B cell (primary cell): ENCODE data around the gene DLGAP4. TPM values are rescaled to one million over a fixed set of nuclear protein-coding genes. Genes with fewer than 3 reads are reported as not detected.
A peak's percentile ranks its signal among the peaks of the same experiment; 100 is the strongest.

Experiments used
- ATAC-seq: fragments of 200-7000 bp; cut with Tn5 transposase; one replicate; pipeline ENCODE4 v1.10.0; 2021; ENCODE audit warnings: low read depth, mild to moderate bottlenecking, moderate number of reproducible peaks, moderate library complexity
- CTCF ChIA-PET: fragments of 350-600 bp; sonication (Branson Sonifier 250); formaldehyde crosslinking; loops from one replicate; lab custom pipeline; 2021; ENCODE audit warnings: antibody characterized with exemption, inconsistent platforms; lab: Charles Lee
- POLR2A ChIA-PET: fragments of 350-600 bp; sonication (Branson Sonifier 250); formaldehyde crosslinking; loops from one replicate; lab custom pipeline; 2021; ENCODE audit warnings: antibody characterized with exemption; lab: Charles Lee
- DNase-seq: peaks from one replicate; pipeline ENCODE4 v3.0.0; 2013
- H2AFZ ChIP-seq: 2 replicates; pipeline ENCODE4 v1.6.1; 2012; ENCODE audit warnings: mild to moderate bottlenecking, low read depth, low read length; ENCODE audit not compliant: insufficient read depth, poor library complexity, severe bottlenecking
- H3K27ac ChIP-seq, 2 donors: 1 replicate in 1 of 2; 2 replicates in 1 of 2; pipeline ENCODE4 v1.5.1; 2012 to 2013; ENCODE audit warnings: low read length in 2 of 2, mild to moderate bottlenecking in 2 of 2, moderate library complexity in 1 of 2
- H3K27me3 ChIP-seq, 4 experiments: fragments of 200-600 bp in 1 of 4; sonication (generic) in 1 of 4; replicated peaks in 1 of 4; 1 replicate in 2 of 4; 2 replicates in 2 of 4; pipeline versions ENCODE4 v1.6.1 to v1.7.0; 2013 to 2016; ENCODE audit warnings: low read length in 3 of 4, mild to moderate bottlenecking in 2 of 4, mixed read lengths in 1 of 4, moderate library complexity in 1 of 4; ENCODE audit not compliant: insufficient read depth in 4 of 4, control insufficient read depth in 3 of 4; ENCODE audit errors: control extremely low read depth in 1 of 4
- H3K36me3 ChIP-seq, 2 experiments: replicated peaks in 1 of 2; 1 replicate in 1 of 2; 2 replicates in 1 of 2; pipeline versions ENCODE4 v1.6.1 to v1.7.1; 2013; ENCODE audit warnings: low read length in 1 of 2; ENCODE audit not compliant: insufficient read depth in 2 of 2, control insufficient read depth in 1 of 2; ENCODE audit errors: control extremely low read depth in 1 of 2, extremely low read depth in 1 of 2
- H3K4me1 ChIP-seq, 2 donors: fragments of 200-600 bp in 1 of 2; sonication (generic) in 1 of 2; 1 replicate in 1 of 2; 2 replicates in 1 of 2; pipeline versions ENCODE4 v1.5.1 to v1.6.1; 2013 to 2017; ENCODE audit warnings: low read length in 2 of 2; ENCODE audit not compliant: control insufficient read depth in 2 of 2, insufficient read depth in 2 of 2
- H3K4me2 ChIP-seq: replicated peaks from 2 replicates; pipeline ENCODE3; 2012; ENCODE audit warnings: mild to moderate bottlenecking, low read depth, low read length; ENCODE audit not compliant: poor library complexity, severe bottlenecking
- H3K4me3 ChIP-seq, 5 experiments: fragments of 200-600 bp in 1 of 5; sonication (generic) in 1 of 5; 1 replicate in 3 of 5; 2 replicates in 2 of 5; pipeline versions ENCODE4 v1.5.1 to v1.7.0; 2011 to 2016; ENCODE audit warnings: low read length in 4 of 5, mild to moderate bottlenecking in 4 of 5, low read depth in 2 of 5, control low read depth in 1 of 5, moderate library complexity in 1 of 5; ENCODE audit not compliant: insufficient read depth in 1 of 5; ENCODE audit errors: control extremely low read depth in 1 of 5, extremely low read depth in 1 of 5
- H3K79me2 ChIP-seq: fragments of 200-600 bp; sonication (generic); one replicate; pipeline ENCODE4 v1.6.0; 2016; ENCODE audit warnings: low read length; ENCODE audit not compliant: control insufficient read depth, insufficient read depth
- H3K9ac ChIP-seq: fragments of 200-600 bp; sonication (generic); 2 replicates; pipeline ENCODE4 v1.6.1; 2017; ENCODE audit warnings: mild to moderate bottlenecking, low read length, moderate library complexity
- H3K9me3 ChIP-seq, 3 donors: one replicate each; pipeline versions ENCODE4 v1.6.1 to v1.7.1; 2013; ENCODE audit warnings: low read length in 2 of 3; ENCODE audit not compliant: control insufficient read depth in 2 of 3, insufficient read depth in 1 of 3; ENCODE audit errors: control extremely low read depth in 1 of 3
- H4K20me1 ChIP-seq: 2 replicates; pipeline ENCODE4 v1.6.0; 2012; ENCODE audit warnings: mild to moderate bottlenecking, low read length; ENCODE audit not compliant: insufficient read depth, control insufficient read depth, poor library complexity, severe bottlenecking
- H3K27ac Mint-ChIP-seq: one replicate; pipeline ENCODE4 v1.8.0; 2021; ENCODE audit warnings: mixed read lengths
- H3K27me3 Mint-ChIP-seq: one replicate; pipeline ENCODE4 v1.8.0; 2021; ENCODE audit warnings: mixed read lengths
- H3K4me1 Mint-ChIP-seq: one replicate; pipeline ENCODE4 v1.8.0; 2021; ENCODE audit warnings: mixed read lengths
- H3K4me3 Mint-ChIP-seq: one replicate; pipeline ENCODE4 v1.8.0; 2021; ENCODE audit warnings: mixed read lengths
- H3K9me3 Mint-ChIP-seq: one replicate; pipeline ENCODE4 v1.8.0; 2022; ENCODE audit warnings: mixed read lengths; ENCODE audit not compliant: insufficient read depth
- EZH2 ChIP-seq: IDR thresholded peaks from 2 replicates; pipeline ENCODE4 v1.6.1; 2012; ENCODE audit warnings: borderline replicate concordance, low read depth, mild to moderate bottlenecking, moderate library complexity, low read length; ENCODE audit not compliant: insufficient read depth, poor library complexity, severe bottlenecking
- WGBS: methylation state at CpG from one replicate; pipeline ENCODE4 v1.1.5; 2013; ENCODE audit warnings: missing lambda C conversion rate; ENCODE audit not compliant: insufficient coverage; 5-methylcytosine and 5-hydroxymethylcytosine counted together
- intact Hi-C: fragments of 100-400 bp; cut with micrococcal nuclease; formaldehyde crosslinking; loops from one replicate; pipeline ENCODE4 v1.10.0; 2022
- polyA plus RNA-seq: library from polyadenylated mRNA; depleted of rRNA; stranded (reverse); fragments of >200 nt; gene quantifications from 2 replicates; pipeline ENCODE4 v1.2.3, GENCODE V29; 2012
- total RNA-seq, 2 donors: library from RNA; stranded (reverse); fragments of 120-200 nt in 1 of 2; gene quantifications; 1 replicate in 1 of 2; 2 replicates in 1 of 2; pipeline versions ENCODE4 v1.2.3 to v1.2.4, GENCODE V29; 2013 to 2022
- TF ChIP-seq, protein P1 (sequence below): fragments of 200-600 bp; IDR thresholded peaks from one replicate; pipeline ENCODE4 v1.8.0; 2022; ENCODE audit warnings: antibody characterized with exemption, mild to moderate bottlenecking

The DLGAP4 gene
- total and polyA plus RNA-seq, 2 donors (not counting 1 experiment from before 2014, with no cell fraction given) = 68.8 to 87.8 TPM

- Histone ChIP-seq H3K79me2 (no peaks in the 10 kb centered on the region), H3K4me2 (peak overlapping the region; percentile 74), H3K4me1 (peaks cover 11 to 13% of the 10 kb centered on the region in 2 donors), H3K9me3 (peaks cover 0 to 9% (median 0%) of the 10 kb centered on the region in 3 donors), H3K27ac (no peak overlapping the region), H2AFZ (no peak overlapping the region), H3K27me3 (peaks cover 0 to 66% (median 21%) of the 10 kb centered on the region in 4 experiments), H4K20me1 (no peaks in the 10 kb centered on the region), H3K36me3 (no peaks in the 10 kb centered on the region), H3K9ac (peak overlapping the region; percentile 35), H3K4me3 (peak overlapping the region in 2 of 5 experiments; percentile 19 to 39)
- TF ChIP-seq EZH2 = no peak
- TF ChIP-seq, protein P1, sequence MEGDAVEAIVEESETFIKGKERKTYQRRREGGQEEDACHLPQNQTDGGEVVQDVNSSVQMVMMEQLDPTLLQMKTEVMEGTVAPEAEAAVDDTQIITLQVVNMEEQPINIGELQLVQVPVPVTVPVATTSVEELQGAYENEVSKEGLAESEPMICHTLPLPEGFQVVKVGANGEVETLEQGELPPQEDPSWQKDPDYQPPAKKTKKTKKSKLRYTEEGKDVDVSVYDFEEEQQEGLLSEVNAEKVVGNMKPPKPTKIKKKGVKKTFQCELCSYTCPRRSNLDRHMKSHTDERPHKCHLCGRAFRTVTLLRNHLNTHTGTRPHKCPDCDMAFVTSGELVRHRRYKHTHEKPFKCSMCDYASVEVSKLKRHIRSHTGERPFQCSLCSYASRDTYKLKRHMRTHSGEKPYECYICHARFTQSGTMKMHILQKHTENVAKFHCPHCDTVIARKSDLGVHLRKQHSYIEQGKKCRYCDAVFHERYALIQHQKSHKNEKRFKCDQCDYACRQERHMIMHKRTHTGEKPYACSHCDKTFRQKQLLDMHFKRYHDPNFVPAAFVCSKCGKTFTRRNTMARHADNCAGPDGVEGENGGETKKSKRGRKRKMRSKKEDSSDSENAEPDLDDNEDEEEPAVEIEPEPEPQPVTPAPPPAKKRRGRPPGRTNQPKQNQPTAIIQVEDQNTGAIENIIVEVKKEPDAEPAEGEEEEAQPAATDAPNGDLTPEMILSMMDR = no peak
- intact Hi-C loops = no loop called here
- no peak for ATAC-seq
- ChIA-PET CTCF (no interaction called here), POLR2A (no interaction called here)
- Mint-ChIP-seq H3K4me3 (peak overlapping the region; percentile 32), H3K27ac (no peak overlapping the region), H3K27me3 (peaks cover 64% of the 10 kb centered on the region), H3K9me3 (no peaks in the 10 kb centered on the region), H3K4me1 (peaks cover 14% of the 10 kb centered on the region)
- DNase-seq = no peak
- 6% methylated on average over 69 of the region's 70 CpGs for WGBS
Observed at GRCh38 chr20:36306553-36307411, 643 bp downstream of the DLGAP4 start.
